Neural crest cell (in vitro differentiated cells): ENCODE measurements around the gene FIBP. TPM values are rescaled to one million over a fixed set of nuclear protein-coding genes. Genes with fewer than 3 reads are reported as not detected.

Source experiments
- DNase-seq: peaks from one replicate; pipeline ENCODE4 v3.0.0; 2021; ENCODE audit warnings: low read depth, mixed read lengths, low spot score
- H3K27ac Mint-ChIP-seq: one replicate; pipeline ENCODE4 v1.8.0; 2021; ENCODE audit warnings: mild to moderate bottlenecking, mixed read lengths; ENCODE audit not compliant: unreplicated experiment
- H3K27me3 Mint-ChIP-seq: 2 replicates; pipeline ENCODE4 v1.8.0; 2021; ENCODE audit warnings: low read depth, mild to moderate bottlenecking, mixed read lengths
- H3K36me3 Mint-ChIP-seq: 2 replicates; pipeline ENCODE4 v1.8.0; 2021; ENCODE audit warnings: low read depth, mild to moderate bottlenecking, mixed read lengths
- H3K4me1 Mint-ChIP-seq: 2 replicates; pipeline ENCODE4 v1.8.0; 2021; ENCODE audit warnings: mixed read lengths
- H3K4me3 Mint-ChIP-seq: one replicate; pipeline ENCODE4 v1.8.0; 2021; ENCODE audit warnings: mild to moderate bottlenecking, mixed read lengths
- H3K9me3 Mint-ChIP-seq: 2 replicates; pipeline ENCODE4 v1.8.0; 2021; ENCODE audit warnings: mixed read lengths
- total RNA-seq: library from RNA; stranded (reverse); gene quantifications from 2 replicates; pipeline ENCODE4 v1.2.1, GENCODE V29; 2021
- TF ChIP-seq, protein P1 (sequence below): fragments of 200-600 bp; sonication (generic); conservative IDR thresholded peaks from 2 replicates; pipeline ENCODE4 v1.5.0; 2021; ENCODE audit warnings: antibody characterized with exemption, mild to moderate bottlenecking

Gene FIBP
- total RNA-seq, 1 donor from 2014 or later: 90.0 TPM

DNA sequence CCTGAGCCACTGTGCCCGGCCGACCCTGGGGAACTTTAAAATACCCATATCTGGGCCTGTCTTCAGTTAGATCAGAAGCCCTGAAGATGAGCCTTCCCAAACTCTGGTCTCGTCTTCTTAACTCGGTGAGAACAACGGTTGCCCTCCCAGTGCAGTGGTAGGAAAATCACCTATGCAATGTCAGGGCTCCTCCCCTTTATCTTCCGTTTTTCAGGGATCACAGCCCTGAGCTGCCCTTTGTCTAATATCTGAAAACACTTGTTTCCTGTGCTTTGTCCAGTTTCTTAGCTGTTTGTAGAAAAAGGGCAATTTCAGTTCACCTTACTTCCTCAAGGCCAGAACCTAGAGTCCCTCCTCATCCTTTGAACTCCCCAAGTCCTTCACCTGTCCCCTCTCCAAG, 40.4 kb upstream of the FIBP start:
- no peak for DNase-seq
- Mint-ChIP-seq H3K9me3 (no peaks in the 10 kb centered on the region), H3K27ac (no peak overlapping the region), H3K27me3 (no peaks in the 10 kb centered on the region), H3K4me3 (no peak overlapping the region), H3K4me1 (peaks cover 11% of the 10 kb centered on the region), H3K36me3 (no peaks in the 10 kb centered on the region)
- TF ChIP-seq, protein P1, sequence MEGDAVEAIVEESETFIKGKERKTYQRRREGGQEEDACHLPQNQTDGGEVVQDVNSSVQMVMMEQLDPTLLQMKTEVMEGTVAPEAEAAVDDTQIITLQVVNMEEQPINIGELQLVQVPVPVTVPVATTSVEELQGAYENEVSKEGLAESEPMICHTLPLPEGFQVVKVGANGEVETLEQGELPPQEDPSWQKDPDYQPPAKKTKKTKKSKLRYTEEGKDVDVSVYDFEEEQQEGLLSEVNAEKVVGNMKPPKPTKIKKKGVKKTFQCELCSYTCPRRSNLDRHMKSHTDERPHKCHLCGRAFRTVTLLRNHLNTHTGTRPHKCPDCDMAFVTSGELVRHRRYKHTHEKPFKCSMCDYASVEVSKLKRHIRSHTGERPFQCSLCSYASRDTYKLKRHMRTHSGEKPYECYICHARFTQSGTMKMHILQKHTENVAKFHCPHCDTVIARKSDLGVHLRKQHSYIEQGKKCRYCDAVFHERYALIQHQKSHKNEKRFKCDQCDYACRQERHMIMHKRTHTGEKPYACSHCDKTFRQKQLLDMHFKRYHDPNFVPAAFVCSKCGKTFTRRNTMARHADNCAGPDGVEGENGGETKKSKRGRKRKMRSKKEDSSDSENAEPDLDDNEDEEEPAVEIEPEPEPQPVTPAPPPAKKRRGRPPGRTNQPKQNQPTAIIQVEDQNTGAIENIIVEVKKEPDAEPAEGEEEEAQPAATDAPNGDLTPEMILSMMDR: no peak

DNA sequence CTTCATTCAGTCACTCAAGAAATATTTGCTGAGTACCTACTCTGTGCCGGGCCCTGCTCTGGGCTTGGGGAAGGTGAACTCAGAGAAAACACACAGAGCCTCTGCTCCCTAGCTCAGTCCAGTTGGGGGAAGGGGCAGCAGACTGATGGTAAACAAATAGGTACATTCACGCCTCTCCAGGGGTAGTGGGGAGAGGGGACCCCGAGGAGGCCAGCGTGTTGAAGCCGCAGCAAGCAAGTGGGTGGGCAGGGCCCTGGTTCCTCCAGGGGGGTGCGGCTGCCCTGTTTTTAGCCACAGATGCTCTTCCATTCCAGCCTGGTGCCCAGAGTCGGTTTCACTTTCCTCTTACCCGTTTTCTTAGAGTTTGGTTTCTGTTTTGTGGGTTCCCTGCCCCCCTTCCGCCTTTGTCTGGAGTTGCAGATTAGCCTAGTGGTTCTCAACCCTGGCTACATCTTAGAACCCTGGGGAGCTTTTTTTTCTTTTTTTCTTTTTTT, 39.7 kb upstream of the FIBP start:
- H3K4me3 Mint-ChIP-seq: no peak overlapping the region
- peaks cover 11% of the 10 kb centered on the region for H3K4me1 Mint-ChIP-seq
- H3K9me3 Mint-ChIP-seq: no peaks in the 10 kb centered on the region
- DNase-seq: no peak
- H3K36me3 Mint-ChIP-seq: peaks cover under 1% of the 10 kb centered on the region
- TF ChIP-seq, protein P1: no peak
- no peak overlapping the region for H3K27ac Mint-ChIP-seq
- H3K27me3 Mint-ChIP-seq: no peaks in the 10 kb centered on the region

DNA sequence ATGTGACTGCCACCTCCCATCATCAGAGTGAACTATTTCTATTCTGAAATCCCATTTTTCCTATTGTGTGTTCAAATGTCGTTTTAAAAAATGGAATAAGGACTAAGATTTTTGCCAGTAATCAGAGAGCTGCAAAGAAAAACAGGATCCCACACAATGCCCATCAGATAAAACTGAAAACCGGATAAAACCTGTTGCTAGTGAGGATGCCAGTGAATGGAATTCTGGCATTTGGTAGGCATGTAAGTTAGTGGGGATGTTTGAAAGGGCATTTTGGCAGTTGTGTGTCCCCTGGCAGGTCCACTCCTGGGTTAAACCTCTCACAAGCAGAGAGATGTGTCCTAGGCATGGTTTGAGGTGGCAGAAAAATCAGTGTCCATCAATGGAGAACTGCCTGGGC, 37.1 kb upstream of the FIBP start:
- Mint-ChIP-seq H3K4me1 (peaks cover under 1% of the 10 kb centered on the region), H3K27me3 (no peaks in the 10 kb centered on the region), H3K36me3 (peaks cover 4% of the 10 kb centered on the region), H3K9me3 (no peaks in the 10 kb centered on the region), H3K27ac (peak overlapping the region; percentile 57), H3K4me3 (no peak overlapping the region)
- TF ChIP-seq, protein P1: no peak
- no peak for DNase-seq

DNA sequence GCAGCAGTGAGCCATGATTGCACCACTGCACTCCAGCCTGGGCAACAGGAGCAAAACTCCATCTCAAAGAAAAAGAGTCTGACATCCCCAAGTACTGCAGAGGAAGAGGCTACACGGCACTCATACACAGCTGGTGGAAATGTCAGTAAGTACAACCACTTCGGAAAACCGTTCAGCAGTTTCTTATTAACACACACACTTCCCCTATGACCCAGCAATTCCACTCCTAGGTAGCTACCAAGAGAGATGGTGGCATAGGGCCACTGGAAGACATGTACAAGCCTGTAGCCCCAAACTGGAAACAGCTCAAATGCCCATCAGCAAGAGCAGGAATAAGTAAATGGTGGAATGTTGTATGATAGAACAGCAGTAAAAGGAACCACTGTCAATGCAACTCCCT, 34.3 kb upstream of the FIBP start:
- no peaks in the 10 kb centered on the region for H3K9me3 Mint-ChIP-seq
- peaks cover 4% of the 10 kb centered on the region for H3K36me3 Mint-ChIP-seq
- peak overlapping the region; percentile 65 for H3K4me3 Mint-ChIP-seq
- H3K27me3 Mint-ChIP-seq: no peaks in the 10 kb centered on the region
- TF ChIP-seq, protein P1: no peak
- H3K4me1 Mint-ChIP-seq: peaks cover 8% of the 10 kb centered on the region
- no peak for DNase-seq
- no peak overlapping the region for H3K27ac Mint-ChIP-seq

DNA sequence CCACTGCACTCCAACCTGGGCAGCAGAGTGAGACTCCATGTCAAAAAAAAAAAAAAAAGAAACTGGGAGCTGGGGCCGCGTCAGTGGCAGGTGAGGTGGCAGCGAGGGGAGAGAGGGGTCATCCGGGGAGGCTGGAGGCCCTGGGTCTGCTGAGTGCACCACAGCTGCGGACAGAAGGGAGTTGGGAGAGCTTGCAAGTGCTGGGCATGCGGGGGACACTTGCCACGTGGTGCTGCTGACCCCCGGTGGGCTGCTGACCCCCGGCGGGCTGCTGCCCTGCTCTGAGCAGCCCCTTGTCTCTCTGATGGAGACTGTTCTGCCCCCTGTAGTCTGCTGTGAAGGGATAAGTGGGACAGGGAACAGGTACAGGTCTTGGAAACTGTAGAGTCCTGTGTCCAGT, 33.6 kb upstream of the FIBP start:
- Mint-ChIP-seq H3K27ac (no peak overlapping the region), H3K36me3 (peaks cover 4% of the 10 kb centered on the region), H3K4me1 (peaks cover 12% of the 10 kb centered on the region), H3K27me3 (no peaks in the 10 kb centered on the region), H3K9me3 (no peaks in the 10 kb centered on the region), H3K4me3 (peak overlapping the region; percentile 65)
- TF ChIP-seq, protein P1: no peak
- no peak for DNase-seq
